ENCODE measurements around the gene RANBP17.

The RANBP17 gene

GRCh38 chr5:171093598-171093997 is 231.8 kb downstream of the RANBP17 start:
- no peak for DNase-seq (ENCODE audit: low spot score)

GRCh38 chr5:171094356-171094755 is 232.5 kb downstream of the RANBP17 start:
- DNase-seq (ENCODE audit: low spot score): no peak

GRCh38 chr5:171102877-171103610 is 241.2 kb downstream of the RANBP17 start:
- DNase-seq (ENCODE audit: low spot score): no peak

GRCh38 chr5:171107669-171108068 is 245.9 kb downstream of the RANBP17 start:
- no peak for DNase-seq (ENCODE audit: low spot score)

- DNase-seq (ENCODE audit: low spot score): no peak
Observed at GRCh38 chr5:171115519-171115918, 253.7 kb downstream of the RANBP17 start.

- DNase-seq (ENCODE audit: low spot score): no peak
Observed at GRCh38 chr5:171116719-171117118, 254.9 kb downstream of the RANBP17 start.

GRCh38 chr5:171120986-171121622 is 259.3 kb downstream of the RANBP17 start:
- no peak for DNase-seq (ENCODE audit: low spot score)

GRCh38 chr5:171121638-171122037 is 259.8 kb downstream of the RANBP17 start:
- no peak for DNase-seq (ENCODE audit: low spot score)

- DNase-seq (ENCODE audit: low spot score): peak; percentile 30
Observed at GRCh38 chr5:171122372-171122771, 260.6 kb downstream of the RANBP17 start.

GRCh38 chr5:171123417-171123816 is 261.6 kb downstream of the RANBP17 start:
- DNase-seq (ENCODE audit: low spot score): no peak

- DNase-seq (ENCODE audit: low spot score): no peak
Observed at GRCh38 chr5:171127314-171127713, 265.5 kb downstream of the RANBP17 start.

- no peak for DNase-seq (ENCODE audit: low spot score)
Observed at GRCh38 chr5:171128136-171128535, 266.3 kb downstream of the RANBP17 start.

GRCh38 chr5:171129308-171129707 is 267.5 kb downstream of the RANBP17 start:
- DNase-seq (ENCODE audit: low spot score): no peak

- DNase-seq (ENCODE audit: low spot score): no peak
Observed at GRCh38 chr5:171131497-171131896, 269.7 kb downstream of the RANBP17 start.

- DNase-seq (ENCODE audit: low spot score): no peak
Observed at GRCh38 chr5:171137768-171138525, 276.1 kb downstream of the RANBP17 start.

- no peak for DNase-seq (ENCODE audit: low spot score)
Observed at GRCh38 chr5:171139227-171139626, 277.4 kb downstream of the RANBP17 start.

GRCh38 chr5:171142617-171143016 is 280.8 kb downstream of the RANBP17 start:
- no peak for DNase-seq (ENCODE audit: low spot score)

GRCh38 chr5:171143171-171143570 is 281.4 kb downstream of the RANBP17 start:
- no peak for DNase-seq (ENCODE audit: low spot score)

GRCh38 chr5:171143926-171144325 is 282.1 kb downstream of the RANBP17 start:
- no peak for DNase-seq (ENCODE audit: low spot score)

GRCh38 chr5:171149333-171149732 is 287.5 kb downstream of the RANBP17 start:
- no peak for DNase-seq (ENCODE audit: low spot score)

GRCh38 chr5:171149772-171150171 is 288.0 kb downstream of the RANBP17 start:
- DNase-seq (ENCODE audit: low spot score): no peak

GRCh38 chr5:171152382-171152781 is 290.6 kb downstream of the RANBP17 start:
- no peak for DNase-seq (ENCODE audit: low spot score)

- DNase-seq (ENCODE audit: low spot score): peak; percentile 41
Observed at GRCh38 chr5:171155621-171156020, 293.8 kb downstream of the RANBP17 start.

All from kidney capillary endothelial cell (primary cell).